Measurements from ENCODE around the gene CATSPER2. TPM values are rescaled to one million over a fixed set of nuclear protein-coding genes. Genes with fewer than 3 reads are reported as not detected.
"Not testable (repeated sequence)": the region's sequence is repeated elsewhere in the genome, so short reads cannot be mapped to it uniquely, and the experiment has no call there.

The CATSPER2 gene
- total and polyA plus RNA-seq, 2 of the 8 experiments (the other 6 are each of a cell fraction or from before 2014, with no cell fraction given) = 1.2 to 1.9 TPM

- not testable (repeated sequence) for H3K14ac ChIP-seq (ENCODE audit: insufficient read length); FAIRE-seq
- H3K9me3 ChIP-seq (ENCODE audit: insufficient read depth in 2 of 2, low read depth in 1 of 2, low read length in 1 of 2) = peaks cover 5 to 19% of the 10 kb centered on the region in 2 experiments
Observed at GRCh38 chr15:43649430-43649926, 834 bp upstream of the CATSPER2 start.

More at GRCh38 chr15:43649430-43649926, 834 bp upstream of the CATSPER2 start:
- H3K4me3 ChIP-seq (ENCODE audit: extremely low read depth in 1 of 4, insufficient read depth in 2 of 4, low read depth in 3 of 4, low read length in 4 of 4); H3K23ac ChIP-seq (ENCODE audit: insufficient read length); H3K4me2 ChIP-seq (ENCODE audit: insufficient read depth in 1 of 2, low read depth in 2 of 2, low read length in 2 of 2); H2BK5ac ChIP-seq (ENCODE audit: low read depth, low read length); H2AK5ac ChIP-seq (ENCODE audit: low read depth, low read length); H4K5ac ChIP-seq (ENCODE audit: insufficient read length, low read depth, low read length); H3K18ac ChIP-seq (ENCODE audit: extremely low read depth, low read length); H2BK12ac ChIP-seq (ENCODE audit: low read depth, low read length); H4K8ac ChIP-seq (ENCODE audit: extremely low read depth, insufficient read depth, low read length); H3K9ac ChIP-seq (replicated peaks in 1 of 4; ENCODE audit: extremely low read depth in 1 of 4, low read depth in 3 of 4, low read length in 3 of 4); H2BK15ac ChIP-seq (ENCODE audit: low read length); H2BK20ac ChIP-seq (ENCODE audit: low read length); H3K56ac ChIP-seq (replicated peaks; ENCODE audit: insufficient read length, low read depth, low read length); H3K79me1 ChIP-seq (ENCODE audit: low read depth, low read length); H3K79me2 ChIP-seq (ENCODE audit: control insufficient read depth in 1 of 2, insufficient read depth in 2 of 2, low read length in 2 of 2); H2AFZ ChIP-seq (ENCODE audit: low read length); POLR2A ChIA-PET (ENCODE audit: partially characterized antibody); H3K4me1 ChIP-seq (replicated peaks in 1 of 4; ENCODE audit: control insufficient read depth in 3 of 4, insufficient read depth in 4 of 4, low read length in 3 of 4); DNase-seq (ENCODE audit: low read depth in 1 of 2, low spot score in 2 of 2); H2BK120ac ChIP-seq (replicated peaks; ENCODE audit: low read depth, low read length); H3K27me3 ChIP-seq (replicated peaks in 1 of 4; ENCODE audit: control insufficient read depth in 3 of 4, extremely low read depth in 1 of 4, insufficient read depth in 3 of 4, low read length in 3 of 4); H3K27ac ChIP-seq (ENCODE audit: low read depth, low read length); CTCF ChIA-PET (ENCODE audit: partially characterized antibody); H3K23me2 ChIP-seq (ENCODE audit: low read depth, low read length); H4K20me1 ChIP-seq (replicated peaks in 1 of 2; ENCODE audit: control insufficient read depth in 1 of 2, insufficient read depth in 2 of 2, low read length in 2 of 2); H3K4ac ChIP-seq (replicated peaks; ENCODE audit: insufficient read length, low read depth, low read length); H4K91ac ChIP-seq (replicated peaks; ENCODE audit: insufficient read length, low read length): not testable (repeated sequence)
- WGBS, 2 experiments (ENCODE audit: extremely low coverage in 1 of 2, insufficient coverage in 1 of 2, insufficient read length in 1 of 2, insufficient replicate concordance in 2 of 2, low coverage in 1 of 2, low lambda C conversion rate in 2 of 2, missing lambda C conversion rate in 1 of 2) = 97% methylated on average over 13 of the region's 16 CpGs; no CpG with 5 or more reads in 1 of the 2 experiments
- peaks cover 0 to 14% (median 2%) of the 10 kb centered on the region in 4 experiments; a peak in 2 of 8 replicates for H3K36me3 ChIP-seq (ENCODE audit: control insufficient read depth in 2 of 4, insufficient read depth in 4 of 4, low read length in 3 of 4)

All from H1 (cell line).